HG03432 (cell line): Measurements from ENCODE around the gene ASTN2.
"Not testable (repeated sequence)": the region's sequence is repeated elsewhere in the genome, so short reads cannot be mapped to it uniquely, and the experiment has no call there.

Source experiments
- ATAC-seq: cut with Tn5 transposase; IDR thresholded peaks from one replicate; pipeline ENCODE4 v1.9.1; 2021; ENCODE audit warnings: mild to moderate bottlenecking, moderate library complexity; ENCODE audit not compliant: unreplicated experiment

The ASTN2 gene

GRCh38 chr9:116837018-116837989 is 577.6 kb downstream of the ASTN2 start:
- ATAC-seq = no peak

- not testable (repeated sequence) for ATAC-seq
Observed at GRCh38 chr9:116830321-116830720, 584.5 kb downstream of the ASTN2 start.

GRCh38 chr9:116821633-116822229 is 593.1 kb downstream of the ASTN2 start:
- no peak for ATAC-seq

DNA sequence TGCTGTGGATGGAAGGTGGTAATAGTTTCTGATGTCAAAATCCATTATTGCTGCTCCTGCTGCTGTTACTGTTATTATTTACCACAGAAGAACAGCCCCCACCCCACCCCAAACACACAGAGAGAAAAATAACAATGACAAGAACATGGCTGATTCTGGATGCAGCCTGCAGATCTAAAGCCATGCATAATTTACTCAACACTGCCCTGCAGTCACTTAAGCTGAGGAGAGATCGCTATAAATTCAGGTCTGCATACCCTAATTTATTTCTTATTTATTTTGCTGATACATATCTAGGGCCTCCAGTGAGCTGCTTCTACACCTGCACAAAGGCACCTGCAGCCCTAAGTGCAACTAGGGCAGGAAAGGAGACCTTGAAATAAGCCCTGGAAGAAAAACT is 595.7 kb downstream of the ASTN2 start:
- ATAC-seq = no peak

DNA sequence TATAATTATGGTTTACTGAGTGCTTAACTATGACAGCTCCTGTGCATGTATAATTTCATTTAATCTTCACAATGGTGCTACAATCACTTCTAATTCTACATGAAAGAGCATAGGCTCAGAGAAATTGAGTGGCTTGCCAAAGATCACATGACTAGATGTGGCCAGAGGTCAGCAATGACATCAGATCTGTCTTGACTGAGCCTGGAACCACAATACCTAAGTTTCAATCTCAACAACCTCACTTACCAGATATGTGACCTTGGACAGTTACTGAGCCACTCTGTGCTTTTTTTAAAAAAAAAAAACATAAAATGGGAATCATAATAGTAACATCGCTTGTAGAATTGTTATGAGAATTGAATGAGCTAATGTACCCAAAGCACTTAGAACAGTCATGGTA is 597.1 kb downstream of the ASTN2 start:
- no peak for ATAC-seq

GRCh38 chr9:116816484-116816883 is 598.4 kb downstream of the ASTN2 start:
- ATAC-seq = no peak

GRCh38 chr9:116815835-116816234 is 599.0 kb downstream of the ASTN2 start:
- no peak for ATAC-seq

DNA sequence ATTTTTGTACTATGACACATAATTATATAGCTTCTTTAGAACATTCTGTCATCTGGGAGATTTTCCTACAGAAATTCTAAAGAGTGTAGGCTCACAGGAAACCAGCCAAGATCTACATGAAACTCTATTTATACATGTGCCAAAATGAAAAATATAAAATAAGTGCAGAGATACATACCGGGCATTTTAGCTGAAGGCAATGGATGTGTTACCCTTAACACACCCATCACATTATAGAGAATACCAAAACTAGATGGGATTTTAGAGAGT is 601.9 kb downstream of the ASTN2 start:
- ATAC-seq = no peak

GRCh38 chr9:116812231-116813030 is 602.4 kb downstream of the ASTN2 start:
- no peak for ATAC-seq

DNA sequence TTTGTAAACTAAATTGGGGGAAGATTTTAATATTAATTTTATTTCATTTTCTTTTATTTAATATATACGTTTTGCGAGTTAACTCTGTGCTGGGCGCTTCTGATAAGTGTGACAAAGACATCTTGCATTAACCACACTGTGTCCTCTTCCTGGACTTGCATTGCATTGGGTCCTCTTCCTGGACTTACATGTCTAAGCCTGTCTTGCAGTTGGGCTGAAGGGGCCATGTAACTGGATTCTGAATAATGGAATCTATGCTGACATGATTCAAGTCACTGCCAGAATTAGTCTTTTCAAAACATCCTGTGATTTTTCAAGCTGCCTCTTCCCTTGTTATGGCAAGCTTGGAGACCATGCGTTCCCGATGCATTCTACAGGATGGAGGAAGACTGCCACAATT is 605.2 kb downstream of the ASTN2 start:
- ATAC-seq = no peak

DNA sequence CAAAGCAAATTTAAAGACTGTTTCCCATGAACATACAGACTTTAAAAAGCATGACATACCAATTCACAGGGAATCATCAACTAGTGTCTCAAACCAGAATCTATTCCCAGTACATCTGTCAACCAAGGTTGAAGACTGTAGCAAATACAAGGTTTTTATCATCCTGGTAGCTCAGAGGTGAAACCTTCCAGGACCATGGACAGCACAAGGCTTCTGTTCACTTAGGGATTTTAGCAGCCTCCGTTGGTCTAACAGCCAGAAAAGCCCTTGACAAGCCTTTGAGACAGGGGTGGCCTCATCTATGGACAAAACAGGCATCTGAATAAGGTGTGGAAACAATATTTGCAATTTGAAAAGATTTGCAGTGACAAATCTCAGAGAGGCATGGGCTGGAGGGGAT is 608.8 kb downstream of the ASTN2 start:
- no peak for ATAC-seq

DNA sequence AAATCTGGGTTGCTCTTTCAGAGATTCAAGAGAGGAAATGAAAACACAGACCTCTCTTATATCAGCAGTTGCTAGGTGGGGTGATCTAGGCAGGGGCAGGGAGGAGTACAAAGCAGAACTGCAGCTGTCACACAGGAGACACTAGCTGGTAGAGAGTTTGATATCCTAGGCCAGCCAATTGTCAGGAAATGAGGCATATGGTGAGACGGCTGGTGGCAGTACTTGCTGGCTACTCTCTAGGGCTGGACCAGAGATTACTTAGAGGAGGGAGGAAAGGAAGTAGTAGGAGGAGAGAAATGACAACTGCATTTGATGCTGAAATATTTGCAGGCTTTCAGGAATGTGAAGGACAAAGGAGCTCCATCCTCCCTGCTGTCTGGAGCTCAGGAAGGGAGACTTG is 614.0 kb downstream of the ASTN2 start:
- ATAC-seq = peak; percentile 72

DNA sequence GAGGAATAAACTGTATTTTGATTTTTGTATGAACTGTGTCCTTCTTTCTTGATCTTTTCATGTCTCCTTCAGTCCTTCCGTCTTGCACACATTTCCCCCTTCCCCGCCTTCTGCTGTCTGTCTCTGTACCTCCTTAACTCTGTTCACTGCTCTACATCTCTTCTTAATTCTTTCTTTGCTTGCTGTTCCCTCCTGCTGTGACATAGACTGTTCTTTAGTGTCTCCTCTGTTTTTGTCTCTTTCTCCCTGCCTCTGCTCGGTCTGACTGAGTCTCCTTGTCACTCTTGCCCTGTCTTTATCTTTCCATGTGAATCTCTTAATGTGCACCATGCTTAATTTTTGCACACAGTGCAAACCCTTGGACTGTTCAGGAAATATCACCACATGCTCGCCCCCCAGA is 614.8 kb downstream of the ASTN2 start:
- no peak for ATAC-seq

DNA sequence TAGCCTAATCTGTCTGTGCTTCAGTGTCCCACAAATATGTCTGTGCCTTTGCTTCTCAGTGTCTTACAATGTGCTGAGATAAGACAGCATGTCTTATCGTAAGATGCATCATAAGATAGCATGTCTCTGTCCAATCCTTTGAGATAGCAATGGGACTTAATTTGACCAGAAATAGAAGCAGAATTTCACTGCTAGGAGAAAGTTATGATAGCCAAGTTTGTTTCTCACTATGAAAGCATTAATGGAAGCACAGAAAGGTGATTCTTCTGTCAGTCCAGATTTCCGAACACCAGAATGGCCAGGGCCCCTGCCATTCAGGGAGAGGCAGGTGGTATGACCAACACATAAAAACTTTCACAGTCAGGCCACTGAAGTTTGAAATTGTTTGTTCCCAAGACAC is 616.3 kb downstream of the ASTN2 start:
- no peak for ATAC-seq

GRCh38 chr9:116797276-116797675 is 617.6 kb downstream of the ASTN2 start:
- ATAC-seq = no peak

- ATAC-seq = no peak
Observed at GRCh38 chr9:116796669-116797068, 618.2 kb downstream of the ASTN2 start.

- ATAC-seq = no peak
Observed at GRCh38 chr9:116795821-116796220, 619.0 kb downstream of the ASTN2 start.

- no peak for ATAC-seq
Observed at GRCh38 chr9:116792271-116792670, 622.6 kb downstream of the ASTN2 start.

- ATAC-seq = no peak
Observed at GRCh38 chr9:116791326-116791725, 623.5 kb downstream of the ASTN2 start.

GRCh38 chr9:116789081-116789480 is 625.8 kb downstream of the ASTN2 start:
- ATAC-seq = no peak

GRCh38 chr9:116786737-116787136 is 628.1 kb downstream of the ASTN2 start:
- peak; percentile 60 for ATAC-seq

DNA sequence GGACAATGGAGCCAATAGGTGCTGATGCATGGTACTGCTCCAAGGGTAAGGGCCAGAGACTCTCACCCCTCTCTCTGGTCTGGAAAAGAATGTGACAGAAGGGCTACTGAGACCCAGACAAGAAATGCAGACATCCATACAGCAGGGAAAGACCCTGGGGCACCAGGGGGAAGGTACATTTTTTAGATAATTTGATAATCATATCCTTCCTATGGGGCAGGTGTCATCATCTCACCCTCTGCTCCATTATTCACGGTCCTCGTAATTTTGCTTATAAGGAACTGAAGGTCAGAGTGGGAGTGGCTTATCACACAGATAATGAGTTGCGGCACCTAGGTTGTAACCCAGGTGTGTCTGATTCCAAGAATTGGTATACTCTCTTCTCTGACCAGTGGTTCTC is 637.7 kb downstream of the ASTN2 start:
- ATAC-seq = no peak
